SK-N-SH (cell line): ENCODE measurements around the gene MAD1L1. TPM values are rescaled to one million over a fixed set of nuclear protein-coding genes. Genes with fewer than 3 reads are reported as not detected.
"Not testable (repeated sequence)": the region's sequence is repeated elsewhere in the genome, so short reads cannot be mapped to it uniquely, and the experiment has no call there.

ENCODE experiments used
- CTCF ChIA-PET: fragments of 300-600, 350-600 bp; formaldehyde crosslinking; extraction: SDS; loops from one replicate; lab custom pipeline; 2021; lab: Yijun Ruan, JAX
- POLR2A ChIA-PET: fragments of 350-600 bp; sonication (Branson Sonifier 250); formaldehyde crosslinking; extraction: SDS; loops from one replicate; lab custom pipeline; 2020; ENCODE audit warnings: antibody characterized with exemption, inconsistent platforms; lab: Yijun Ruan, JAX
- DNase-seq: peaks from one replicate; pipeline ENCODE4 v3.0.0; 2012
- H2AFZ ChIP-seq: fragments of 200-600 bp; sonication (generic); 2 replicates; pipeline ENCODE4 v1.8.1; 2016; ENCODE audit warnings: antibody characterized with exemption, mild to moderate bottlenecking, low read depth
- H3F3A ChIP-seq: fragments of 200-600 bp; sonication (generic); replicated peaks from 2 replicates; pipeline ENCODE3; 2016; ENCODE audit warnings: antibody characterized with exemption, mild to moderate bottlenecking; ENCODE audit not compliant: insufficient read depth
- H3K27ac ChIP-seq, 2 experiments: fragments of 200-500 bp in 1 of 2; fragments of 200-600 bp in 1 of 2; sonication (Bioruptor generic) in 1 of 2; sonication (generic), shearing (Covaris generic) in 1 of 2; 2 replicates each; pipeline versions ENCODE4 v1.5.1 to v1.6.1; 2014 to 2016; ENCODE audit warnings: low read depth in 2 of 2, inconsistent platforms in 1 of 2, low read length in 1 of 2, mild to moderate bottlenecking in 1 of 2, mixed read lengths in 1 of 2
- H3K27me3 ChIP-seq: fragments of 200-600 bp; sonication (generic), shearing (Covaris generic); 2 replicates; pipeline ENCODE4 v1.6.1; 2016; ENCODE audit warnings: mixed run types; ENCODE audit not compliant: insufficient read depth
- H3K36me3 ChIP-seq, 2 experiments: fragments of 200-500 bp in 1 of 2; fragments of 200-600 bp in 1 of 2; sonication (Bioruptor generic) in 1 of 2; sonication (generic) in 1 of 2; replicated peaks in 1 of 2; 2 replicates each; pipeline versions ENCODE3 to v1.5.1; 2014 to 2016; ENCODE audit warnings: low read length in 1 of 2, mild to moderate bottlenecking in 1 of 2; ENCODE audit not compliant: insufficient read depth in 2 of 2, control insufficient read depth in 1 of 2
- H3K4me1 ChIP-seq, 2 experiments: fragments of 200-500 bp in 1 of 2; fragments of 200-600 bp in 1 of 2; sonication (Bioruptor generic) in 1 of 2; sonication (generic), shearing (Covaris generic) in 1 of 2; 2 replicates each; pipeline versions ENCODE4 v1.5.1 to v1.6.1; 2014 to 2016; ENCODE audit warnings: low read depth in 1 of 2, low read length in 1 of 2, mixed run types in 1 of 2; ENCODE audit not compliant: insufficient read depth in 2 of 2, control insufficient read depth in 1 of 2
- H3K4me2 ChIP-seq: fragments of 200-600 bp; sonication (generic), shearing (Covaris generic); 2 replicates; pipeline ENCODE4 v1.6.1; 2017; ENCODE audit warnings: mixed run types
- H3K4me3 ChIP-seq, 2 experiments: fragments of 200-500 bp in 1 of 2; fragments of 200-600 bp in 1 of 2; sonication (Bioruptor generic) in 1 of 2; sonication (generic), shearing (Covaris generic) in 1 of 2; 2 replicates each; pipeline versions ENCODE4 v1.5.1 to v1.8.1; 2014 to 2016; ENCODE audit warnings: low read depth in 2 of 2, inconsistent platforms in 1 of 2, low read length in 1 of 2, mild to moderate bottlenecking in 1 of 2, mixed read lengths in 1 of 2, moderate library complexity in 1 of 2
- H3K79me2 ChIP-seq: fragments of 200-600 bp; sonication (generic); 2 replicates; pipeline ENCODE4 v1.8.1; 2017; ENCODE audit warnings: mild to moderate bottlenecking; ENCODE audit not compliant: insufficient read depth
- H3K9ac ChIP-seq: fragments of 200-600 bp; sonication (generic); 2 replicates; pipeline ENCODE4 v1.6.1; 2017; ENCODE audit warnings: mixed run types
- H3K9me2 ChIP-seq: fragments of 200-600 bp; sonication (generic); 2 replicates; pipeline ENCODE4 v1.6.1; 2017; ENCODE audit warnings: mixed run types
- H3K9me3 ChIP-seq: fragments of 200-600 bp; sonication (generic); 2 replicates; pipeline ENCODE4 v1.6.1; 2017; ENCODE audit warnings: mixed run types, mild to moderate bottlenecking, moderate library complexity
- H4K20me1 ChIP-seq: fragments of 200-600 bp; sonication (generic); 2 replicates; pipeline ENCODE4 v1.6.1; 2017; ENCODE audit warnings: mild to moderate bottlenecking, mixed run types; ENCODE audit not compliant: insufficient read depth
- GABPA ChIP-seq: IDR thresholded peaks from 2 replicates; pipeline ENCODE4 v1.4.0; 2012; ENCODE audit warnings: low read depth, mild to moderate bottlenecking
- MEF2A ChIP-seq: IDR thresholded peaks from 2 replicates; pipeline ENCODE4 v1.4.0; 2012; ENCODE audit warnings: low read depth, borderline replicate concordance
- POLR2AphosphoS5 ChIP-seq: IDR thresholded peaks from 2 replicates; pipeline ENCODE4 v1.6.1; 2012; ENCODE audit warnings: low read depth, low read length
- RAD21 ChIP-seq: IDR thresholded peaks from 2 replicates; pipeline ENCODE4 v1.6.1; 2012; ENCODE audit warnings: mild to moderate bottlenecking, low read length
- SMC3 ChIP-seq: IDR thresholded peaks from 2 replicates; pipeline ENCODE4 v1.6.1; 2012; ENCODE audit warnings: low read depth, low read length, improper control_type of control experiment
- WGBS: methylation state at CpG from one replicate; pipeline ENCODE4 v1.1.6; 2017; ENCODE audit warnings: low lambda C conversion rate; 5-methylcytosine and 5-hydroxymethylcytosine counted together
- polyA plus RNA-seq, 3 experiments: library from polyadenylated mRNA; depleted of rRNA; stranded (reverse); fragments of >200 nt; gene quantifications; 2 replicates each; pipeline ENCODE4 v1.2.3, GENCODE V29; 2012

MAD1L1 gene
- polyA plus RNA-seq, 1 of the 3 experiments (the other 2 are of a cell fraction): 46.2 TPM

DNA sequence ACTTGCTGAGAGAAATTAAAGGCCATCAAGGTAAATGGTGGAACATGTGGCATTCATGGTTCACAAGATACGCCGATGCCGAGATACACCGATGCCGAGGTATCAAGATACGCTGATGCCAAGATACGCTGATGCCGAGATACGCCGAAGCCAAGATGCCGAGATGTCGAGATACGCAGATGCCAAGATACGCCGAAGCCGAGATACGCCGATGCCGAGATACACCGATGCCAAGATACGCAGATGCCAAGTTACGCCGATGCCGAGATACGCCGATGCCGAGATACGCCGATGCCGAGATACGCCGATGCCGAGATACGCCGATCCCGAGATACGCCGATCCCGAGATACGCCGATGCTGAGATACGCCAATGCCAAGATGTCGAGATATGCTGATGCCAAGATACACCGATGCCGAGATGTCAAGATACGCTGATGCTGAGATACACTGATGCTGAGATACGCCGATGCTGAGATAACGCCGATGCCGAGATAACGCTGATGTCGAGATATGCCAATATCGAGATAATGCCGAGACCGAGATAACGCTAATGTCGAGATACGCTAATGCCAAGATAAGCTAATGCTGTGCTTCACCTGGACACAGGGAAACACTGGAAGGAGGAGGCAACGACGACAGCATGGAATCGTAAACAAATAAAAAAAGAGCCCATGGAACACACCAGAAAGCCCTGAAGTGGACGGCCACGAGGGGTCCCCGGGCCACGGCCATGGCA, 172.6 kb downstream of the MAD1L1 start:
- Histone ChIP-seq H4K20me1 (no peaks in the 10 kb centered on the region), H3K4me1 (peaks cover 0 to 21% of the 10 kb centered on the region in 2 experiments; a peak in 1 of 4 replicates), H3F3A (peaks cover 11% of the 10 kb centered on the region), H3K36me3 (peaks cover 0 to 3% of the 10 kb centered on the region in 2 experiments), H3K4me3 (no peak overlapping the region; a peak in 1 of 4 replicates), H3K9ac (no peak overlapping the region), H3K9me3 (no peaks in the 10 kb centered on the region), H3K9me2 (no peaks in the 10 kb centered on the region), H2AFZ (no peak overlapping the region), H3K79me2 (no peaks in the 10 kb centered on the region), H3K27ac (no peak overlapping the region), H3K4me2 (no peak overlapping the region), H3K27me3 (no peaks in the 10 kb centered on the region)
- ChIA-PET CTCF (no interaction called here), POLR2A (no interaction called here)
- WGBS: 97% methylated on average over 66 of the region's 66 CpGs
- no peak for DNase-seq
- TF ChIP-seq MEF2A (no peak), RAD21 (no peak)

- H3K27me3 ChIP-seq, DNase-seq, H3K36me3 ChIP-seq, CTCF ChIA-PET, H3K9me3 ChIP-seq, H3K79me2 ChIP-seq, POLR2A ChIA-PET, H3K9me2 ChIP-seq, H2AFZ ChIP-seq, H3K9ac ChIP-seq, H3K27ac ChIP-seq, H4K20me1 ChIP-seq, H3K4me2 ChIP-seq, H3K4me1 ChIP-seq, H3K4me3 ChIP-seq: not testable (repeated sequence)
- peaks cover 11% of the 10 kb centered on the region for H3F3A ChIP-seq
- 93% methylated on average over 13 of the region's 13 CpGs for WGBS
Observed at GRCh38 chr7:2058246-2058645, 174.5 kb downstream of the MAD1L1 start.

- no peak overlapping the region for H3K27ac ChIP-seq
- CTCF ChIA-PET: interaction anchor here (0.7 to 1.4 kb wide), 3 partner anchors 9 to 48 kb away, joined by 3 to 6 read pairs (median 5); no protein-coding TSS in a partner anchor
- H3K9ac ChIP-seq: no peak overlapping the region
- H2AFZ ChIP-seq: no peak overlapping the region
- TF ChIP-seq RAD21 (no peak), SMC3 (no peak), GABPA (no peak)
- DNase-seq: no peak
- no peaks in the 10 kb centered on the region for H3K79me2 ChIP-seq
- no peaks in the 10 kb centered on the region for H3K27me3 ChIP-seq
- H4K20me1 ChIP-seq: no peaks in the 10 kb centered on the region
- no peaks in the 10 kb centered on the region for H3K9me3 ChIP-seq
- no peaks in the 10 kb centered on the region for H3K9me2 ChIP-seq
- 92% methylated on average over 11 of the region's 11 CpGs for WGBS
- H3K4me2 ChIP-seq: no peak overlapping the region
- H3K36me3 ChIP-seq: no peaks in the 10 kb centered on the region
- H3K4me1 ChIP-seq: peaks cover 0 to 17% of the 10 kb centered on the region in 2 experiments; a peak in 1 of 4 replicates
- peaks cover 10% of the 10 kb centered on the region for H3F3A ChIP-seq
- H3K4me3 ChIP-seq: no peak overlapping the region
- POLR2A ChIA-PET: no interaction called here
Observed at GRCh38 chr7:2055956-2056355, 176.8 kb downstream of the MAD1L1 start.

DNA sequence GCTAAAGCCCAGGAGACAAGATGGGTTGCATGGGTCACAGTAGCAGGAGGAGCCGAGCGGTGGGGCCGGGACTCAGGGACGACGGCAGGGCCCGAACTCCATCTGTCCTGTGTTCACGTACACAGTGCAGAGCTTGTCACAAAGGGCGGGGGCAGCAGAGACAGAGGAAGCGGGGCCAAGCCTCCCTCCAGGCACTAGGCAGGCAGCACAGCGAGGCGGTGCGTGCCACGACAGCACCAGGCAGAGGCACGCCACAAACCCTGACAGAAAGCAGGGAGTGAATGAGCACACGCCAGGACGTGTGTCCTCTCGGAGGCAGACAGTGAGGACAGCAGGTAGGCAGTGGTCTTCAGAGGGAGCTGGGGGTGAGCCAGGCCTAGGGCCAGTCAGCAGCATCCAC, 177.8 kb downstream of the MAD1L1 start:
- no peaks in the 10 kb centered on the region for H3K9me3 ChIP-seq
- H4K20me1 ChIP-seq: no peaks in the 10 kb centered on the region
- no peak overlapping the region; a peak in 1 of 4 replicates for H3K27ac ChIP-seq
- H3K9me2 ChIP-seq: no peaks in the 10 kb centered on the region
- no peaks in the 10 kb centered on the region for H3K79me2 ChIP-seq
- no peak for TF ChIP-seq POLR2AphosphoS5
- H3K36me3 ChIP-seq: no peaks in the 10 kb centered on the region
- no peak overlapping the region for H3K4me2 ChIP-seq
- 95% methylated on average over 16 of the region's 17 CpGs for WGBS
- DNase-seq: no peak
- H3F3A ChIP-seq: no peaks in the 10 kb centered on the region
- H3K4me1 ChIP-seq: peaks cover 0 to 17% of the 10 kb centered on the region in 2 experiments; a peak in 1 of 4 replicates
- H3K27me3 ChIP-seq: no peaks in the 10 kb centered on the region
- no peak overlapping the region for H3K9ac ChIP-seq
- CTCF ChIA-PET: interaction anchor here (1.3 to 1.4 kb wide), 2 partner anchors 10 to 11 kb away, joined by 5 to 6 read pairs; no protein-coding TSS in a partner anchor
- no peak overlapping the region for H3K4me3 ChIP-seq
- no peak overlapping the region for H2AFZ ChIP-seq
- POLR2A ChIA-PET: no interaction called here
